Right lobe of liver (tissue), 4 donors: ENCODE results near the gene LPCAT3.

Experiments
- CTCF ChIP-seq, 4 donors: fragments of 200-600 bp in 3 of 4; fragments of 450-650 bp in 1 of 4; IDR thresholded peaks; one replicate each; pipeline versions ENCODE4 v1.5.1 to v1.8.0; 2016 to 2022; ENCODE audit warnings: antibody characterized with exemption in 4 of 4, mild to moderate bottlenecking in 2 of 4
- POLR2A ChIP-seq: fragments of 450-650 bp; IDR thresholded peaks from one replicate; pipeline ENCODE4 v1.6.1; 2017; ENCODE audit warnings: antibody characterized with exemption, mild to moderate bottlenecking
- donor health status: DM: no; HTN: no; CAD: no.
- donor health status: DM: no; HTN: no; CAD: no.
- donor health status: DM: no; HTN: yes; CAD: no.

GRCh38 chr12:6970096-6970527, 48.2 kb downstream of the LPCAT3 start:
- TF ChIP-seq CTCF (IDR thresholded peaks at IDR 0.05) (no peak), POLR2A (no peak)
